GM21360 (cell line): Measurements from ENCODE around the gene IQCM.

ENCODE experiments used
- ATAC-seq: cut with Tn5 transposase; IDR thresholded peaks from one replicate; pipeline ENCODE4 v1.9.1; 2021; ENCODE audit warnings: mild to moderate bottlenecking, moderate library complexity; ENCODE audit not compliant: unreplicated experiment

Gene IQCM

DNA sequence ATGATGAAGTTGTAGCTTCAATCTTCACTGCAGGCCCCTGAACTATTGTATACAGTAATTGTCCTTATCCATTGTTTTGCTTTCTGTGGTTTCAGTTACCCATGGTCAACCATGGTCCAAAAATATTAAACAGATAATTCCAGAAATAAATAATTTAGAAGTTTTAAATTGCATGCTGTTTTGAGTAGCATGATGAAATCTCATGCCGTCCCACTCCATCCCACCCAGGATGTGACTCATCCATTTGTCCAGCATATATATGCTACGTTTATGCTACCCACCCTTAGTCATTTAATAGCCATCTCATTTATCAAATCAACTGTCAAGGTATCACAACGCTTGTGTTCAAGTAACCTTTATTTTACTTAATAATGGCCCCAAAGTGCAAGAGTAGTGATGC, 34.5 kb downstream of the IQCM start:
- no peak for ATAC-seq

DNA sequence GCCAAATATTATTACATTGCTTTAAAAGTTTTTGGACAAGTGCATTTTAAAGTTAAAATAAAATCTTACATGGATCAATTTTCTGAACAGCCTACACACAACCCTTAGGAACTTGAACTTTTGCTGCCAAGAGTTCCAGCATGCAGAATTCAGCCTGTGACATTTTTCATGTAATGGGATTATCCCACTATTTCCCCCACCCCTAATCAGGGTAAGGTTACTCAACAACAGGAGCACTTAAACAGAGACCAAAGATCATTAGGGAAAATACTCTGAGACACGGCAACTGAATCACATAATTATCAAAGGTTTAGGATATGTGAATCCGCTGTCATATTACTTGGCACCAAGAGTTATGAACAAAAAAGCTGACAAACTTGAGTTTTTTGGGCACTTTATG, 47.2 kb downstream of the IQCM start:
- no peak for ATAC-seq

DNA sequence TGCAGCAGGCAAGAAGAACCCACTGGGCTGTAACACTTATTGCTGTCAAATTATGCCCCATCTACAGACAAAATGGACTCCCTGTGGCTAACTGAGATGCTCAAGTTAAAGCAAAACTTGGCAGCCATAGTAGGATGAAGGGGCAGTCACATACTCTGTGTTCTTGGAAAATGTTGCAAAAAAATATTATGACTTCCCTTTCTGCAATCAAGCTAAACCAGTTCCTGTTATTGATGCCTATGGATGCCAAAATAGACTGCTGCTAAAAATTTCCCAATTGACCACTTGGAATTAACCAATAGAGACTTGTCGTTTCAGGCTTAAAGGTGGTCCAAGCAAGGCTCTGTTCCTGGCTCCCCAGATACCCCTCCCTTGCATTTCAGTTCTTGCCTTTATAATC, 49.5 kb downstream of the IQCM start:
- no peak for ATAC-seq

DNA sequence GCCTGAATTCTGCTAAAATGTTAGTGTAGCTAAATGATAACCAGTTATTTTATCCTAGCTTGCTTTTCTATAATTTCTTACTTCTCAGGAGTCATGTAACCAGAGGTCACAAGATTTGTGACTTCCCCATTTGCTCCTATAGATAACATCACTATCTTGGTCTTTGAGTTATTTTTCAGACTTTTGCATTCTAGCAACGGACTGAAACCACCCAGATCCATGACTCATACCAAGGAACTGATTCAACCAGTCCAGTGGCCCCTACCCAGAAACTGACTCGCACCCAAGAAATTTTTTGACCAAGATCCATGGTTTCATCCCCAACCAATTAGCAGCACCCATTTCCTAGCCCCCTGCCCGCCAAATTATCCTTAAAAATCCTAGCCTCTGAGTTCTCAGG, 50.0 kb downstream of the IQCM start:
- ATAC-seq = no peak

DNA sequence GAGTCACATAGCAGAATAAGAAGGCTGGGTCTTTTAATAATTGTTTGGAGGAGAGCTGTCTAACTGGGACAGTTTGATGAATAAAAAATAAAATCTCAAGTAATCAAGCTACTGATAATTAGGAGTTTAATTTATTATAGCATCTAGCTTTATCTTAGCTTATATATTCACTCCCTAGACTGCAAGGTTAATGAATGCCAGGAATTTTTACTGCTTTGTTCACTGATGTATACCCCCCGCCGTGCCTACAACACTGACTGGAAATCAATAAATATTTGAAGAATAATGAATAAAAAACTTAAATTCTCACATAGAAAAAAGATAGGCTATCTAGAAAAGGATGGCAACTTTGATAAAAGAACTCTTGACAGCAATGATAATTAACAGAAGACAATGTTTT, 59.7 kb downstream of the IQCM start:
- ATAC-seq = no peak

DNA sequence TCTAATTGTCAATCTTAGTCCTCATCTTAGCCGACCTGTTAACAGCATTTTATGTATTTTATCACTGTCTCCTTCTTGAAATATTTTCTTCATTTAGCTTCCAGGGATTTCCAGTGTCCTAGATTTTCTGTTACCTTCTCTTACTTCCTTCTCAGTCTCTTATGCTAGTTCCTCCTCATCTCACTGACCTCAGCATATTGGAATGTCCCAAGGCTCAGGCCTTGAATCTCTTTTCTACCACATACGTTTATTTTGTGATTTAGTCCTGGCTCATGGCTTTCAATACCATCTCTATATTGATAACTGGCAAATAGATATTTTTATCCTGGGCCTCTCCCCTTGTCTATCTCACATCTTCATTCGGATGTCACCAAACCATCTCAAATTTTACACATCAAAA, 61.1 kb downstream of the IQCM start:
- ATAC-seq = no peak

DNA sequence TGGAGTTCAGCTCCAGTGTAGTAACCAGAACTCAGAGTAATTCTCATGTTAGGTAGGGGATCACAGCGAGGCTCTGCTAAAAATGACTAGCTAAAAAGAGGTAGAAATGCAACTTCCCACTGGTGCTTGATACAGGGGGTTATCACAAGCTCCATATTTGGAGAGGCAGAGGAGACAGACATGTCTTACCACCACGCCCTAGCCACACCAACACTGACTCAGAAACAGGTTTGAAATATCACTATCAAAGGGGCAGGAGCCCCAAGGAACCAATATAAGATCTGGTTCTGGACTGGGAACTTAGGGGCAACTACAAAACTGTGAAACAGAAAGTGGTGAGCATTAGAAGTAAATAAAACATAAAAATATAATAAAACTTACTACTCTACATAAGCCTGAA, 62.9 kb downstream of the IQCM start:
- ATAC-seq = no peak

DNA sequence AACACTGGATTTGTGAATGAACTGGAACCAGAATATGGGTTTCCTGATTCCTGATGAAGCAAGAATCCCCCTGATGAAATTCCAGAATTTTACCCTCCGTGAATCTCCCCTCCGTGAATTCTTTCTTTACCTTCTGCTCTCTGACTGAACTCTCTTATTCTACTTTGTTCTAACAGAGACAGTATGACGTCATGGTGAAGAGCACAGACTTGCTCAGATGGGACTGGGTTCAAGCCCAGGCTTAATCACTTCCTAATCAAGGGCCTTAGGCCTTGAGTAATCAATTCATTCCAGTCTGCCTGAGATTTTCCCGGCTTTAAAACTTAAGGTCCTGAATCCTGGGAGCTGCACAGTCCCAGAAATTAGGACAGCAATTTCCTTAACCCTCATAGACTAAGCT, 64.5 kb downstream of the IQCM start:
- no peak for ATAC-seq

DNA sequence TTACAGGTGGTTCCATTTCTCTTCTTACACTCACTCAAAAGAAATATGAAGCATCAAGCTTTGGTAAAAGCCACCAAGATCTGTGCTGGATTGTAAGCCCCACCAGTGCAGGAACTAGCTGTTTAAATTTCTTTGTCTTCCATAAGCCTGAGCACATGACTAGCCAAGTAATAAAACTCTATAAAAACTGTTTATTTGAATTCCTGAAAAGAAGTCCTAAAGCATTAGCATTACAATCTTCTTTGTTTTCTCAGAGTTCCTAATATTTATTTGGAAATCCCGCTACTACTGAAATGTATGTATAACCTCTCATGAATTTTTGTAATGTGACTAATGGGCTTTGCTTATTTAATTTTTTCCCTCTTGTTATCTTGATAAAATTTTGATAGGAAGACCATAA, 65.9 kb downstream of the IQCM start:
- ATAC-seq = no peak

DNA sequence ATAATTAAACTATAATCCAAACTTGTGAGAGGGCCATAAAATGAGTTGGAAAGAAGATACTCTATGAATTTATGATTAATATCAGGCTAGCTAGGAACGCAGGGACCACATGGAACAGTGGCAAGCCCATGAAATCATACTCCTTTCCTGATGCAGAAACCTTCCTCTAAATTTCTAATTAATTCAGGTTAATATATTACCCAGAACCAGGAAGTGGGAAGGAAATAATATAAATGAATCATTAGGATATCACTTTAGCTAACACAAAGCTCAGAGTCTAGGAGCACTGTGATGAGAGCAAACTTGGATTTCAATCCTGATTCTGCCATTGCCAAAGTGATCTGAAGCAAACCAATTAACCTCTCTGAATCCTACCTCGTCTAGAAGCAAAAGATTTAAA, 68.0 kb downstream of the IQCM start:
- ATAC-seq = no peak

DNA sequence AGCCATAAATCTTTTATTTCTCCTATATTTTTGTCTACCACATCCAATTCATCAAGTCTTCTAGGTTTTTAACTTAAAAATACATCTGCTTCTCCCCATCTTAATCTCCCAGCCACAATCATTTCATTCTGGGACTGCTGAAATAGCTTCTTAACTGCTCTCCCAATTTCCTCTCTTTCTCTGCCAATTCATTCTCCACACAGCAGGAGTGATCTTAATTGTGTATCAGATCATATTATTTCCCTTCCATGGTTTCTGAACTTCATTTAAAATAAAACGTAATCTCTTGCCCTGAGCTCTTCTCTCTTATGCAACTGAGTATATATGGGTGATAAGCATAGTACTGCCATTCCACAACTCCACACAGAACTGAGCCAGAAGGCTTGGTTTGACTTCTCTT, 69.4 kb downstream of the IQCM start:
- no peak for ATAC-seq

DNA sequence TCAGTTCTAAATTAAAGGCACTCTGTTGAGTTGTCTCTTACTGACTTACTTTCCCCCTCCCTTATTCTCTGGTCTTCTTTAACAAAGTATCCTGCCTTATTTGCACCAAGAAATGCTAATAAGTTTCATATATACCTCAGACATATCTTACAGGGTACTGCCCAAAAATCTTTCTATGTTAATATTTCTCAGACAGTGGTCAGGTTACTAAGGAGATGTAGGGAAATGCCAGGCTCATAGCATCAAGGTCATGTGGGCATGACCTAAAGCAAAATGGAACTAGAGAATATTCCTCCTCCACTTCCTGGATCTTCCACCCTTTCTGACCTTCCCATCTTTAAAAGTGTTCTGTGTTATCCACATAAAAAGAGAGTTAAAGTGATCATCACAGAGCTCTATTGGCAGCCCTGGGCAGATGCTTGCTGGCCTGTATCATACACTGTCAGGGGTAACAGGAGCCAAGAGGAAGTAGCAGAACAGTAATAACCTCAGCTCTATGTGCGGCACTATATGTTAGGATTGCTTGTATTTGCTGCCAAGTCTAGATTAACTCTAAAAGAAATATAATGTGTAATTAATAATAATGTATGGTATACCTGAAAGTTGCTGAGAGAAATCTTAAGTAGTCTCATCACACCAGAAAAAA, 74.3 kb downstream of the IQCM start:
- ATAC-seq = no peak

DNA sequence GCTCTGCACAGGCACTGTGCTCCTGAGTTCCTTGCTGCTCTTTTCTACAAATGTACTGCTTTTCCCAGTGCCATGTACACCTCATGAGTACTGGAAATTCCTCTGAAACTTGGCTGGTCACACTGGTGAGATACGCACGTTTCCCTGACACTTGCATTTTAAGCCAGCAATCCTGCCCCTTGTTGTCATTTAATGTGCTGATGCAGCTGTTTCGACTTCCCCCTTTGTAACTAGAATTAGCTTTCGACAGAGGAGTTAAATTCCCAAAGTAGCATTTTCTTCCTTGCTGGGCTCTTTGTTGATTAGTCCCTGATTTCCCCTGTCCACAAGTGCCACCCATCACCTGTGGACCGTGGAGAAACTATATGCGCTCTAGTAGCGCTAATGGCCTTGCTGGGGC, 77.5 kb downstream of the IQCM start:
- ATAC-seq = no peak

DNA sequence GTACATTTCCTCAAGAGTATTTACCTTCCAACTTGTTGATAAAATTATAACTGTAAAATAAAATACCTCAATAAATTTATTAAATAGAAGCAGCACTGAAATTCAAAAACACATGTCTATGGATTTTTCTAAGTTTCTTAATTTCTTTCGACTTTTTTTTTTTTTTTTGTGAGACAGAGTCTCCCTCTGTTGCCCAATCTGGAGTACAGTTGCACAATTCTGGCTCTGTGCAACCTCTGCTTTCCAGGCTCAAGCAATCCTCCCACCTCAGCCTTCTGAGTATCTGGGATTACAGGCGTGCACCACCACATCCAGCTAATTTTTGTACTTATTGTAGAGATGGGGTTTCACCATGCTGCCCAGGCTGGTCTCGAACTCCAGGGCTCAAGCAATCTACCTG, 79.8 kb downstream of the IQCM start:
- ATAC-seq = no peak

DNA sequence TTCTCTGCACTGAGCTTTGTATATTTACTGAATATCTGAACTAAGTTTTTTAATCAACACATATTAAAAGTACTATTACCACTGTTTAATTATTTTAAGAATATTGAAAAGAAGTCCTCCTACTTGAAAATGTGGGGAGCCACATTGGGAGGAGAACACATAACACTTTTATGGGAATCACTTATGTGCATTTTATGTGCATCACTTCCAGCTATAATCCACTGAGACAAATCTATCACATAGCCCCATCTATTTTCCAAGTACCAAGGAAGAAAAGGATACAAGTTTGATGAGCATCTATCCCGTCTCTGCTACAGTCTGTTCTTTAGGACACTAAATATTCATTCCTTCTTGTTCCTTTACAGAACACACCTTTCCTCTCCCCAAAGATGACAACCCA, 87.2 kb downstream of the IQCM start:
- no peak for ATAC-seq

DNA sequence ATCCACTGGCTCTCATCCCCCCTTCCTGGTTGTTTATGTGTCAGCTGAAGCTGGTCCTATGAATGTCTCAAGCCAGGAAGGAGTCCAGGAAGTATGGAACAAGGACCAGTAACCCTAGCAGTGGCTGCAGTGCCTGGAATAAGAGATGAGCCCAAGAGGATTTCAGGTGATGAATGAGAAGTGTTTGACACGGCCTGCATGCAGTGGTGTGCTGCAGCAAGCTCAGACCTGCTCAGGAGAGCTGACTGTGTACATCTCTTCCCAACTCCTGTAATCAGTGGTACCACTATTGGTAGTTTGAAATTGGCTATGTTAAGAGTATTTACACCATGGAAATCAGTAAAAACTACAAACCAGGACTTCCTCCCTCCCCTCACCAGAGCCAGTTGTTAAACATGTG, 88.0 kb downstream of the IQCM start:
- no peak for ATAC-seq

DNA sequence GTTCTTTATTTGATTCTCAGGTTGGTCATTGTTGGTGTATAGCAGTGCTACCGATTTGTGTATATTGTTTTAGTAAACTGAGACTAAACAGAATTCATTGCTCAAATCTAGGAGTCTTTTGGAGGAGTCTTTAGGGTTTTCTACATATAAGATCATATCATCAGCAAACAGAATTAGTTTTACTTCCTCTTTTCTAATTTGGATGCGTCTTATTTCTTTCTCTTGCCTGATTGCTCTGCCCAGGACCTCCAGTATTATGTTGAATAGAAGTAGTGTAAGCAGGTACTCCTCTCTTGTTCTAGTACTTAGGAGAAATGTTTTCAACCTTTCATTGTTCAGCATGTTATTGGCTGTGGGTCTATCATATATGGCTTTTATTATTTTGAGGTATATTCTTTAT, 92.6 kb downstream of the IQCM start:
- ATAC-seq = no peak

DNA sequence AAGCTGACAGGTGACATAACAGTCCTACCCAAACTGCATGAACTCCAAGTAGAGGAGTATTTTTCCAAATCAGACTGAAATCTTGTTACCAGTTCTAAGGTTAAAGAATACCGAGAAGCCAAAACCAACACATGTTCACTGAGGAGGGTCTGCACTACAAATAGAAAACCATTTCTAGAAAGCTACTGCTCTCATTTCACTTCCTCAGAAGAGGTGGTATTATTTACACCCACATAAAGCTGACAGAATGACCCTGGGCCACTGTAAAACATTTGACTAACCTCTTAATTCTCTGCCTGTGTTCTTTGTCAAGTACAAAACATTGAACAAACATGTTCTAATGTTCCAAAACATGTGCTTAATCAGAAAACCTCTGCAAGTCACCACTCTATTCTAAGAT, 95.8 kb downstream of the IQCM start:
- no peak for ATAC-seq

DNA sequence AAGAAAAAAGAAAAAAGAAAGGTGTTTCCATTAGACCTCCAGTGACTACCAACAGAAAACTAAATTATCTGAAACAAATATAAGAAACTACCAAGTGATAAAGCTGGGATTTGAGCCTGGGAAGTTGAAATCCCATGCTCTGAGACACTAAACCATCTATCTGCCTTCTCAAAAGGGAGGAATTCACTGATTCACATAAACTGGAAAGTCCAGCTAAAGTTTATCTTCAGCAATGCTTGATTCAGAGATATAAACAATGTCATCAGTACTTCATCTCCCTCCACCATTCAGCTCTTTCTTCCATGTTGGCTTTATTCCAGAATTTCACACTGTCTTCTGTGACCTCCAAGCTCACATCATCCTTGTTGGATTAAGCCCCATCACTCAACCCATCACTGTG, 96.3 kb downstream of the IQCM start:
- no peak for ATAC-seq

DNA sequence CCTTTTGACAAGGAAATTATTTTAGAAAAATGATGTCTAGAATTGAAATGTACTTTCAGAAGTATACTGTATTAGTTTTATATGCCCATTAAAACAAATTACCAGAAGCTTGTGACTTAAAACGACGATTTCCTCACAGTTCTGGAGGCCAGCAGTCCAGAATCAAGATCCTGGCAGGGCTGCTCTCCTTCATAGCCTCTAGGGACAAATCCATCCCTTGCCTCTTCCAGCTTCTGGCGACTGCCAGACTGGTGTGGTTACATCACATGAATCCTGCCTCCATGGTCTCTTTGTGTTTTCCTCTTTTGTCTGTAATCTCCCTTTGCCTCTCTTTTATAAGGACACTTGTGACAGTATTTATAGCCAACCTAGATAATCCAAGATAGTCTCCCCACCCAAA, 97.1 kb downstream of the IQCM start:
- no peak for ATAC-seq

DNA sequence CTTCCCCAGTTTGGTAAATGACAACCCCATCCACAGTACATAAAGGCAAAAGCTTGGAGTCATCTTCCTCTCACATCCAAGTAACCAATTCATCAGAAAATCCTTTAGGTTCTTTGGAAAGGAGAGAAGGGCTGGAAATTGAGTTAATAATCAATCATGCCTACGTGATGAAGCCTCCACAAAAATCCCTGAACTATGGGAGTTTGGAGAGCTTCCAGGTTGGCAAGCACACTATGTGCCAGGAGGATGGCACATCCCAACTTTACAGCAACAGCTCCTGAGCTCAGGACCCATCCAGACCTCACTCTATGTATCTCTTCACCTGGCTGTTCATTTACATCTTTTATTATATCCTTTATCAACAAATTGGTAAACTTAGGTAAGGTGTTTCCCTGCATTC, 98.9 kb downstream of the IQCM start:
- ATAC-seq = no peak

DNA sequence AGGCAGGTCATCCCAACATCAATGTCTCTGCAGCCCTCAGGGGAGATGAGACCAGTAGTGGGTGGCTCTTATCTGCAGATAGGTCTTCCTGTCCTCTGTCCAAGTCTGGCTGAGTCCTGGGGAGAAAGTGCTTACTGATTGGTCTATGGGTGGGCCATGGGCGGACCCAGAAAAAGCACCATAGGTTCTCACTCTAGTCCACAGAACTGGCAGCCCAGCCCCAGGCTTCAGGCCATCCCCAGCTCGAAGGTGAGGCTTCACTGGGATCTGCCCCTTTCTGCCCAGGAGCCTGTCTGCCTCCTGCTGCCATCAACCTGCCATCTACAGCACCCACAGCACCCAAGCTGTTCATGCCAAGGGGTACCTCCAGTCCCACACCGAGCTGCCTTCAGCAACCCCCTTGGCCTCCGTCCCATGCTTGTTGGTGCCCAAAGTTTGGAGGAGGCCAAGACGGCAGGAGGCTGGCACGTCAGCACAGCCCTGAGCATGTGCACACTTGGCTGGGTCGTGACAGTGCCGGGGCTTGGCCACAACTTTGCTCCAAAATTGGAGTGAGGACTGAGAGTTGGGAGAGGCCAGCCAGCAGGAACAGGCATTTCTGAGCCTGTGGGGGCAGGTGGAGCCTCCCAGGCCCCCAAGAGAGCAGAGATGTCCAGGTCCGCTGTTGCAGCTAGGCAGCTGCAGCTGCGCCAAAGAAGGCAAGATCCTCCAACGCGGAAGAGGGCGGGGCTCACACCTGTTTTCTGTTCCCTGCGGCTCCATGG, 99.6 kb downstream of the IQCM start:
- no peak for ATAC-seq

DNA sequence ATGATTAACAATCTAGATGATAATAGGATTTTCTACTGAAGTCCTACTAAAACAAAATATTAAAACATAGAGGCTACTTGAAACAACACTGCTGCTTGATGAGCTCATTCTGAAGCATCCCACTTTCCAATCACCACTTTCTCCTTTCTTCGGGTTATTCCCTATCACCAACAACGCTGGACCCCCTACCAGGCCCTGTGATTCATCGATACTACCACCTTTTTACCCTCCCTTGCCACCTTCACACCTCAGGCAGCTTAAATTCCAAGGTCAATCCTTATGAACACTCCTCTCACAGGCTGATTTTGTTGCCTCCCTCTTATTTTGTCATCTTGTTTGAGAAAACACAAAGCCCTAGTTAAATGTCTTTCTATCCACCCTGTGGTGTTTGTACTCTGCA, 102.6 kb downstream of the IQCM start:
- ATAC-seq = no peak
